Measurements from ENCODE around the gene PCDHB10.
"Not testable (repeated sequence)": the region's sequence is repeated elsewhere in the genome, so short reads cannot be mapped to it uniquely, and the experiment has no call there.

DNA sequence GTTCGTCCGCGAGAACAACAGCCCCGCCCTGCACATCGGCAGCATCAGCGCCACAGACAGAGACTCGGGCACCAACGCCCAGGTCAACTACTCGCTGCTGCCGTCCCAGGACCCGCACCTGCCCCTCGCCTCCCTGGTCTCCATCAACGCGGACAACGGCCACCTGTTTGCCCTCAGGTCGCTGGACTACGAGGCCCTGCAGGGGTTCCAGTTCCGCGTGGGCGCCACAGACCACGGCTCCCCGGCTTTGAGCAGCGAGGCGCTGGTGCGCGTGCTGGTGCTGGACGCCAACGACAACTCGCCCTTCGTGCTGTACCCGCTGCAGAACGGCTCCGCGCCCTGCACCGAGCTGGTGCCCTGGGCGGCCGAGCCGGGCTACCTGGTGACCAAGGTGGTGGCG, 18.1 kb downstream of the PCDHB10 start:
- TF ChIP-seq RAD21 (IDR thresholded peaks at IDR 0.05; ENCODE audit: insufficient read depth, low read depth, low read length); DPF2 (IDR thresholded peaks at IDR 0.05); CTCF (IDR thresholded peaks at IDR 0.05 in 2 of 3, conservative IDR thresholded peaks at IDR 0.05 in 1 of 3; ENCODE audit: control insufficient read depth in 2 of 3, extremely low read depth in 1 of 3, insufficient read depth in 1 of 3, low read depth in 3 of 3, low read length in 3 of 3); TCF12 (IDR thresholded peaks at IDR 0.05; ENCODE audit: low read depth, low read length); HDAC6 (IDR thresholded peaks at IDR 0.05; ENCODE audit: unreplicated experiment); SUPT20H (IDR thresholded peaks at IDR 0.05; ENCODE audit: borderline replicate concordance, control insufficient read depth, low read depth, low read length); HDGF (IDR thresholded peaks at IDR 0.05); POLR2AphosphoS5 (IDR thresholded peaks at IDR 0.05; ENCODE audit: low read length); BCL3 (IDR thresholded peaks at IDR 0.05; ENCODE audit: borderline replicate concordance, insufficient read depth, low read depth, low read length, poor library complexity, severe bottlenecking); ESRRA (IDR thresholded peaks at IDR 0.05; ENCODE audit: low read length); KDM1A (IDR thresholded peaks at IDR 0.05; ENCODE audit: borderline replicate concordance); CUX1 (IDR thresholded peaks at IDR 0.05; ENCODE audit: insufficient replicate concordance, low read depth, low read length): not testable (repeated sequence)
- TF ChIP-seq, protein P1, sequence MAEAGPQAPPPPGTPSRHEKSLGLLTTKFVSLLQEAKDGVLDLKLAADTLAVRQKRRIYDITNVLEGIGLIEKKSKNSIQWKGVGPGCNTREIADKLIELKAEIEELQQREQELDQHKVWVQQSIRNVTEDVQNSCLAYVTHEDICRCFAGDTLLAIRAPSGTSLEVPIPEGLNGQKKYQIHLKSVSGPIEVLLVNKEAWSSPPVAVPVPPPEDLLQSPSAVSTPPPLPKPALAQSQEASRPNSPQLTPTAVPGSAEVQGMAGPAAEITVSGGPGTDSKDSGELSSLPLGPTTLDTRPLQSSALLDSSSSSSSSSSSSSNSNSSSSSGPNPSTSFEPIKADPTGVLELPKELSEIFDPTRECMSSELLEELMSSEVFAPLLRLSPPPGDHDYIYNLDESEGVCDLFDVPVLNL (IDR thresholded peaks at IDR 0.05; ENCODE audit: low read depth, low read length) = not testable (repeated sequence)
- TF ChIP-seq, protein P2, sequence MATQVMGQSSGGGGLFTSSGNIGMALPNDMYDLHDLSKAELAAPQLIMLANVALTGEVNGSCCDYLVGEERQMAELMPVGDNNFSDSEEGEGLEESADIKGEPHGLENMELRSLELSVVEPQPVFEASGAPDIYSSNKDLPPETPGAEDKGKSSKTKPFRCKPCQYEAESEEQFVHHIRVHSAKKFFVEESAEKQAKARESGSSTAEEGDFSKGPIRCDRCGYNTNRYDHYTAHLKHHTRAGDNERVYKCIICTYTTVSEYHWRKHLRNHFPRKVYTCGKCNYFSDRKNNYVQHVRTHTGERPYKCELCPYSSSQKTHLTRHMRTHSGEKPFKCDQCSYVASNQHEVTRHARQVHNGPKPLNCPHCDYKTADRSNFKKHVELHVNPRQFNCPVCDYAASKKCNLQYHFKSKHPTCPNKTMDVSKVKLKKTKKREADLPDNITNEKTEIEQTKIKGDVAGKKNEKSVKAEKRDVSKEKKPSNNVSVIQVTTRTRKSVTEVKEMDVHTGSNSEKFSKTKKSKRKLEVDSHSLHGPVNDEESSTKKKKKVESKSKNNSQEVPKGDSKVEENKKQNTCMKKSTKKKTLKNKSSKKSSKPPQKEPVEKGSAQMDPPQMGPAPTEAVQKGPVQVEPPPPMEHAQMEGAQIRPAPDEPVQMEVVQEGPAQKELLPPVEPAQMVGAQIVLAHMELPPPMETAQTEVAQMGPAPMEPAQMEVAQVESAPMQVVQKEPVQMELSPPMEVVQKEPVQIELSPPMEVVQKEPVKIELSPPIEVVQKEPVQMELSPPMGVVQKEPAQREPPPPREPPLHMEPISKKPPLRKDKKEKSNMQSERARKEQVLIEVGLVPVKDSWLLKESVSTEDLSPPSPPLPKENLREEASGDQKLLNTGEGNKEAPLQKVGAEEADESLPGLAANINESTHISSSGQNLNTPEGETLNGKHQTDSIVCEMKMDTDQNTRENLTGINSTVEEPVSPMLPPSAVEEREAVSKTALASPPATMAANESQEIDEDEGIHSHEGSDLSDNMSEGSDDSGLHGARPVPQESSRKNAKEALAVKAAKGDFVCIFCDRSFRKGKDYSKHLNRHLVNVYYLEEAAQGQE (IDR thresholded peaks at IDR 0.05; ENCODE audit: low read depth, low read length) = not testable (repeated sequence)
